ENCODE measurements around the gene HIRA.

The HIRA gene

GRCh38 chr22:19454156-19454555, 22.6 kb upstream of the HIRA start:
- Mint-ChIP-seq H3K27ac (no peak overlapping the region), H3K9me3 (no peaks in the 10 kb centered on the region), H3K27me3 (ENCODE audit: low read depth) (no peaks in the 10 kb centered on the region), H3K36me3 (ENCODE audit: low read depth) (peaks cover 50% of the 10 kb centered on the region), H3K4me3 (no peak overlapping the region), H3K4me1 (no peaks in the 10 kb centered on the region)
- no peak for TF ChIP-seq CTCF (IDR thresholded peaks at IDR 0.05; ENCODE audit: unreplicated experiment in 3 of 3)

- H3K4me1 Mint-ChIP-seq: no peaks in the 10 kb centered on the region
- no peak overlapping the region for H3K27ac Mint-ChIP-seq
- no peak overlapping the region for H3K4me3 Mint-ChIP-seq
- no peak for TF ChIP-seq CTCF (IDR thresholded peaks at IDR 0.05; ENCODE audit: unreplicated experiment in 3 of 3)
- H3K9me3 Mint-ChIP-seq: no peaks in the 10 kb centered on the region
- no peaks in the 10 kb centered on the region for H3K27me3 Mint-ChIP-seq (ENCODE audit: low read depth)
- H3K36me3 Mint-ChIP-seq (ENCODE audit: low read depth): peaks cover 50% of the 10 kb centered on the region
These were observed 22.2 kb upstream of the HIRA start for GRCh38 chr22:19453718-19454117.

- TF ChIP-seq CTCF (IDR thresholded peaks at IDR 0.05; ENCODE audit: unreplicated experiment in 3 of 3): no peak
- Mint-ChIP-seq H3K4me3 (peak overlapping the region in 1 of 3 experiments; percentile 15), H3K36me3 (ENCODE audit: low read depth) (peaks cover 44% of the 10 kb centered on the region), H3K4me1 (peaks cover 11% of the 10 kb centered on the region), H3K27me3 (ENCODE audit: low read depth) (no peaks in the 10 kb centered on the region), H3K9me3 (no peaks in the 10 kb centered on the region), H3K27ac (no peak overlapping the region)
These were observed 20.0 kb upstream of the HIRA start for GRCh38 chr22:19451570-19451969.

GRCh38 chr22:19450363-19451175, 19.0 kb upstream of the HIRA start:
- H3K36me3 Mint-ChIP-seq (ENCODE audit: low read depth): peaks cover 41% of the 10 kb centered on the region
- no peaks in the 10 kb centered on the region for H3K27me3 Mint-ChIP-seq (ENCODE audit: low read depth)
- no peak overlapping the region for H3K27ac Mint-ChIP-seq
- H3K4me1 Mint-ChIP-seq: peaks cover 16% of the 10 kb centered on the region
- no peak for TF ChIP-seq CTCF (IDR thresholded peaks at IDR 0.05; ENCODE audit: unreplicated experiment in 3 of 3)
- no peak overlapping the region for H3K4me3 Mint-ChIP-seq
- H3K9me3 Mint-ChIP-seq: no peaks in the 10 kb centered on the region

GRCh38 chr22:19449422-19449767, 17.9 kb upstream of the HIRA start:
- TF ChIP-seq CTCF (IDR thresholded peaks at IDR 0.05; ENCODE audit: unreplicated experiment in 3 of 3): no peak
- Mint-ChIP-seq H3K9me3 (no peaks in the 10 kb centered on the region), H3K4me1 (peaks cover 21% of the 10 kb centered on the region), H3K27me3 (ENCODE audit: low read depth) (no peaks in the 10 kb centered on the region), H3K27ac (no peak overlapping the region), H3K4me3 (peak overlapping the region; percentile 35 to 72 (median 57)), H3K36me3 (ENCODE audit: low read depth) (peaks cover 34% of the 10 kb centered on the region)
